Islet of Langerhans (tissue), 1 donor: ENCODE results near the gene RIMKLB.
"Not testable (repeated sequence)": the region's sequence is repeated elsewhere in the genome, so short reads cannot be mapped to it uniquely, and the experiment has no call there.

Experiments used
- FAIRE-seq: peaks from one replicate; lab custom pipeline; 2011; peaks lifted over from hg19 to GRCh38; lab: Jason Lieb, UNC

Gene RIMKLB

DNA sequence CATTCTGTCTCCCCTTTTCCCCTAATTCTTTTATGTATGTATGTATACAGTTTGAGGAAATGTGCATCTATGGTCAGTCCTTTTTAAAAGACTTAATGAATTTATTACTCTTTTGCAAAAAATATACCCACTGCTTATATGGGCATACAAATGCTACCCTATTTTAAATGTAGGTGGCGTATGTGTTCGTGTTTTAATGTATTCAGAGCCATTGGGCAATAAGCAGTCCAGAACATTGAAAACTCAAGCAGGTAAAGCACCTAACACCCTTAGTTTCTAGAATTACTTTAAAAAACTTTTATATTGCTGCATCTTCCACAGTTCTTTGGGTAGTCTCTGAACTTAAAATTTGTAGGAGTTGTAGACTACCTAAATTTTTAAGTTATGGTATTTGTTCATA, 82.1 kb downstream of the RIMKLB start:
- FAIRE-seq, result no peak

DNA sequence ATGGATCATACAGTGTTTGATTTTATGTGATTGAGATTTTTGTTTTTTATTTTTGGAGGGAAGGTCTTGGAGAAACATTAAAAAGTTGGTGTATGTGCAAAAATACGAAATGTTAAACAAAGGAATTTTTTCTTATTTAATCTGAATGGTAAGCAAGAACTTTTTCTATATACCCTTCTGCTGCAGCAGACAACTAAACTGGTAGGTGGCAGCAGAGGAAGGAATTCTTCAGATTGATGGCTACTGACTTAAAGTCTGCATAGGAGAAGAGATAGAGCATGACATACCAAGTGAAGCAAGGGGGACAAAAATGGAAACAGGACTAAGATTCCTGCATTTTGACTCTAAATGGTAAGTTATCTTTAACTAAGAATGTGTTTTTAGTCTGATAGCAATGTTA, 82.6 kb downstream of the RIMKLB start:
- no peak for FAIRE-seq

DNA sequence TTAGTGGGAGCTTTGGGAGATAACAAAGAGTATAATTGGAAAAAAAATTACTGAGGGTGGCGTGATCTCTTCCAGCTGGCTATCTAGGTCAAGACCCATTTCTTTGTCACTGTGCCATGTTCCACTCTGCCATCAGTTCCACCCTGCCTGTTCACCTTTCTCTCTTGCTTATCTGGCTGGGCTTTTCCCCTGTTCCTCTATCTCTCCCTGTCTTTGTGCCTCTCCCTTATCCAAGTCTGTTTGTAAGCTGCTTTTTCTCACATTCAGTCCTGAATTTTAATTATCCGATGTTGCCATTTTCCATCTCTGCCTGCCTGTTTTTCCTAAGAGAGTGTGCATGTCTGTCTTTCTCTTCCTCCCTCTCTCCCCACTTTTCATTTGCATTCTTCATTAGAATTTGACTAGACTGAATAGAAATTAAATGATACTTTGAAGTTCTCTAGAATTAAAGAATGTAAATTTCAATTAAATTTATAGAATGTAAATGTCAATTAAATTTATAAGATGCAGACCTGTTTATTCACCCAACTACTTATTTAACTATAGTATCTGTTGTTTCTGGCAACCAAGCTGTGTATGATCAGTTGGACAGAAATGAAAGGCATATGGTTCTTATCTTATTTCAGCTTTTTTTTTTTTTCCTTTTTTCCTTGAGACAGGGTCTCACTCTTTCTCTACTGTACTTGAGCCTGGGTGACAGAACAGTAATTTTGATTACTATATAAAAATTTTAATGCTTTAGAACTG, 83.8 kb downstream of the RIMKLB start:
- no peak for FAIRE-seq

DNA sequence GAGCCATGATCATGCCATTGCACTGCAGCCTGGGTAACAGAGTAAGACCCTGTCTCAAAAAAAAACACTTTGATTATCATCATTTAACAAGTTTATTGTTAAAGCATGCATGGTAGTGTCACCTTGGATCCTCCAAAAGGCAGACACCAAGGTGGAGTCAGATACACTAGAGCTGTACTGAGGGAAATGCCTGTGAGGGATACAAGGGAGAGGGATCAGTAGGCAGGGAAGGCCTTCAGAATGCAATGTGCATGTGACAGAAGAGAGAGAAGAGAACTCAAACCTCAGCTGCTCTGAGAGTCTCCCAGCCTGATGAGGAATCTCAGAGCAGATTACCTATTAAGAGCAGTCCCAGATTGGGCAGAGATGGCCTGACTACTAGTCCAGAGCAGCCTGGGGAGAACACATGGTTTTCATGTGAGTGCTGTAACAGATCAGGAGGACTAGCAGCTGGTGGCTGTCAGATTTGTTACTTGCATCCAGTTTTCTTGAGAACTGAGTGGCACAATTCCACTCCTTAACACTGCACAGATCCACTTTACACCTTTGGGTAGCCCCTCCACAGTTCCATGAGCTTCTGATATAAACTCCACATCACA, 86.6 kb downstream of the RIMKLB start:
- no peak for FAIRE-seq

DNA sequence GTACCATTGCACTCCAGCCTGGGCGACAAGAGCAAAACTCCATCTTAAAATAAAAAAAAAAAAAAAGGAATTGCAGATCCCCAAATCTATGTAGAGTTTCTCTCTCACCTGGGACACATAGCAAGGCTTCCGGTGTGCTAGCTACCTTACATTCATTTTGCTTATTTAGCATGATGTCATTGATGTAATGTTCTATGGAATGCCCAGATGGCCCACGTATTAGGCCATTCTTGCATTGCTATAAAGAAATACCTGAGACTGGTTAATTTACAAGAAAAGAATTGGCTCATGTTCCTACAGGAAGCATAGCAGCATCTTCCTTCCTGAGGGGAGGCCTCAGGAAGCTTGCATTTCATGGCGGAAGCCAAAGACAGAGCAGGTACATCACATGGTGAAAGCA, 87.7 kb downstream of the RIMKLB start:
- no peak for FAIRE-seq

DNA sequence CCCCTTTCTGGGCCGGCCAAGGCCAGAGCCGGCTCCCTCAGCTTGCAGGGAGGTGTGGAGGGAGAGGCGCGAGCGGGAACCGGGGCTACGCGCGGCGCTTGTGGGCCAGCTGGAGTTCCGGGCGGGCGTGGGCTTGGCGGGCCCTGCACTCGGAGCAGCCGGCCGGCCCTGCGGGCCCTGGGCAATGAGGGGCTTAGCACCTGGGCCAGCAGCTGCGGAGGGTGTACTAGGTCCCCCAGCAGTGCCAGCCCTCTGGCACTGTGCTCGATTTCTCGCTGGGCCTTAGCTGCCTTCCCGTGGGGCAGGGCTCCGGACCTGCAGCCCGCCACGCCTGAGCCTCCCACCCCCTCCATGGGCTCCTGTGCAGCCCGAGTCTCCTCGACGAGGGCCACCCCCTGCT, 89.4 kb downstream of the RIMKLB start:
- FAIRE-seq, result not testable (repeated sequence)

DNA sequence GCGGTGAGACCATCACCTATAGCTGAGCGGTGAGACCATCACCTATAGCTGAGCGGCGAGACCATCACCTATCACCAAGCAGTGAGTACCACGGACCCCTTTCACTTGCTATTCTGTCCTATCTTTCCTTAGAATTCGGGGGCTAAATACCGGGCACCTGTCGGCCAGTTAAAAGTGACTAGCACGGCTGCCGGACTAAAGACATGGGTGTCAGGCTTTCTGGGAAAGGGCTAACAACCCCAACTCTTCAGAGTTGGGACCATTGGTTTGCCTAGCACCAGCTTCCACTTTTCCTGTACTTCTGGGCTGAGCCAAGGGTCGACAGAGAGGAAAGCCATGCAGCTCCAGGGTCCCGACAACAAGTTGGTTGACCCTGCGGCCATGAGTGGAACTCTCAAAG, 90.9 kb downstream of the RIMKLB start:
- not testable (repeated sequence) for FAIRE-seq

DNA sequence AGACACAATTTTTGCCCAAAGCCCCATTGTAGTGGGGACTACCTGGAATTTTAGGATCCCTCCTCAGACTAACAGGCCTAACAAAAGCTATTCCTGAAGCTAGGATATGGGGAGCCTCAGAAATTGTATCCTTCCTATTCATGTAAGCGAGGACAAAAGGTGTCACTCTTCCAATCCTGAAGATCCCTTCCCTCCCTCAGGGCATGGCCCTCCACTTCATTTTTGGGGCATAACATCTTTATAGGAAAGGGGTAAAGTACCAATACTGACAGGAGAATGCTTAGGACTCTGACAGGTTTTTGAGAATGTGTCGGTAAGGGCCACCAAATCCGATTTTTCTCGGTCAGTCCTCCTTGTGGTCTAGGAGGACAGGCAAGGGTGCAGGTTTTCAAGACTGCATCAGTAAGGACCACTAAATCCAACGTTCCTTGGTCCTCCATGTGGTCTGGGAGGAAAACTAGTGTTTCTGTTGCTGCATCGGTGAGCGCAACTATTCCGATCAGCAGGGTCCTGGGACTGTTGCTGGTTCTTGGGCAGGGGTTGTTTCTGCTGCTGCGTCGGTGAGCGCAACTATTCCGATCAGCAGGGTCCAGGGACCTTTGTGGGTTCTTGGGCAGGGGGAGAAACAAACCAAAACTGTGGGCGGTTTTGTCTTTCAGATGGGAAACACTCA, 91.7 kb downstream of the RIMKLB start:
- FAIRE-seq, result not testable (repeated sequence)

DNA sequence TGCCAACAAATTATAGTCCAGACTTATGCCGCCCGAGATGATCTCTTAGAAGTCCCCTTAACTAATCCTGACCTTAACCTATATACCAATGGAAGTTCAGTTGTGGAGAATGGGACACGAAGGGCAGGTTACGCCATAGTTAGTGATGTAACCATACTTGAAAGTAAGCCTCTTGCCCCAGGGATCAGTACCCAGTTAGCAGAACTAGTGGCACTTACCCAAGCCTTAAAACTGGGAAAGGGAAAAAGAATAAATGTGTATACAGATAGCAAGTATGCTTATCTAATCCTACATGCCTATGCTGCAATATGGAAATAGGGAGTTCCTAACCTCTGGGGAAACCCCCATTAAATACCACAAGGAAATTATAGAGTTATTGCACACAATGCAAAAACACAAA, 95.4 kb downstream of the RIMKLB start:
- not testable (repeated sequence) for FAIRE-seq

DNA sequence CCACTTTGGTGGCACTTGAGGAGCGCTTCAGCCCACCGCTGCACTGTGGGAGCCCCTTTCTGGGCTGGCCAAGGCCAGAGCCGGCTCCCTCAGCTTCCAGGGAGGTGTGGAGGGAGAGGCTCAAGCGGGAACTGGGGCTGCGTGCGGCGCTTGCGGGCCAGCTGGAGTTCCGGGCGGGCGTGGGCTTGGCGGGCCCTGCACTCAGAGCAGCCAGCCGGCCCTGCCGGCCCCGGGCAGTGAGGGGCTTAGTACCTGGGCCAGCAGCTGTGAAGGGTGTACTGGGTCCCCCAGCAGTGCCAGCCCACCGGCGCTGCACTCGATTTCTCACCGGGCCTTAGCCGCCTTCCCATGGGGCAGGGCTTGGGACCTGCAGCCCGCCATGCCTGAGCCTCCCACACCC, 96.8 kb downstream of the RIMKLB start:
- FAIRE-seq, result not testable (repeated sequence)

DNA sequence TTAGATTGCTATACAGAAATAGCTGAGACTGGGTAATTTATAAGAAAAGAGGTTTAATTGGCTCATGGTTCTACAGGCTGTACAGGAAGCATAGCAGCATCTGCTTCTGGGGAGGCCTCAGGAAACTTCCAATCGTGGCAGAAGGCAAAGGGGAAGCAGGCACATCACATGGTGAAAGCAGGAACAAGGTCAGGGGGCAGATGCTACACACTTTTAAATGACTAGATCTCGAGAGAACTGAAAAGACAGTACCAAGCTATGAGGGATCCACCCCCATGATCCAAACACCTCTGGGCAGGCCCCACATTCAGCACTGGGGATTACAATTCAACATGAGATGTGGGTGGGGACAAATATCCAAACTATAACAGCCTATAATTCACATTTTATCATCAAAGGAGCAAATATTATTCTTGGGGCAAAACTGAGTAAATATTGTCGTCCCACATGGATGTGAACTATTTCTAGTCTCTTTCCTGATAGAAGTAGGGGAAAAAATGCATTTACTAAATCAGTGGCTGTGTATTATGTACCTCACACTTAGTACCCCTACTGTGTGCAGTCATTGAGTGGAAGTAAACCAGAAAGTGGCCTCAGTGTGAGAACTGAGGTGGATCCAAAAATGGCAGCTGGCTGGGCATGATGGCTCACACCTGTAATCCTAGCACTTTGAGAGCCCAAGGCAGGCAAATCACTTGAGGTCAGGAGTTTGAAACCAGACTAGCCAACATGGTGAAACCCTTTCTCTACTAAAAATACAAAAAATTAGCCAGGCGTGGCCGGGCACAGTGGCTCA, 99.2 kb downstream of the RIMKLB start:
- no peak for FAIRE-seq

DNA sequence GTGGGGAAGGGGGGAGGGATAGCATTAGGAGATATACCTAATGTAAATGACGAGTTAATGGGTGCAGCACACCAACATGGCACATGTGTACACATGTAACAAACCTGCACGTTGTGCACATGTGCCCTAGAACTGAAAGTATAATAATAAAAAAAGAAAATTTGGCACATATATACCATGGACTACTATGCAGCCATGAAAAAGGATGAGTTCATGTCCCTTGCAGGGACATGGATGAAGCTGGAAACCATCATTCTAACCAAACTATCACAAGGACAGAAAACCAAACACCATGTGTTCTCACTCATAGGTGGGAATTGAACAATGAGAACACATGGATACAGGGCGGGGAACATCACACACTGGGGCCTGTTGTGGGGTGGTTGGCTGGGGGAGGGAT, 103.4 kb downstream of the RIMKLB start:
- FAIRE-seq, result not testable (repeated sequence)

DNA sequence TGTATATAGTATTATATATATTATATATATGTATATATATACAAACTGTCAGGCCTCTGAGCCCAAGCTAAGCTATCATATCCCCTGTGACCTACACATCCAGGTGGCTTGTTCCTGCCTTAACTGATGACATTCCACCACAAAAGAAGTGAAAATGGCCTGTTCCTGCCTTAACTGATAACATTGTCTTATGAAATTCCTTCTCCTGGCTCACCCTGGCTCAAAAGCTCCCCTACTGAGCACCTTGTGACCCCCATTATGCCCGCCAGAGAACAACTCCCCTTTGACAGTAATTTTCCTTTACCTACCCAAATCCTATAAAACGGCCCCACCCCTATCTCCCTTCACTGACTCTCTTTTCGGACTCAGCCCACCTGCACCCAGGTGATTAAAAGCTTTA, 107.0 kb downstream of the RIMKLB start:
- FAIRE-seq, result not testable (repeated sequence)

DNA sequence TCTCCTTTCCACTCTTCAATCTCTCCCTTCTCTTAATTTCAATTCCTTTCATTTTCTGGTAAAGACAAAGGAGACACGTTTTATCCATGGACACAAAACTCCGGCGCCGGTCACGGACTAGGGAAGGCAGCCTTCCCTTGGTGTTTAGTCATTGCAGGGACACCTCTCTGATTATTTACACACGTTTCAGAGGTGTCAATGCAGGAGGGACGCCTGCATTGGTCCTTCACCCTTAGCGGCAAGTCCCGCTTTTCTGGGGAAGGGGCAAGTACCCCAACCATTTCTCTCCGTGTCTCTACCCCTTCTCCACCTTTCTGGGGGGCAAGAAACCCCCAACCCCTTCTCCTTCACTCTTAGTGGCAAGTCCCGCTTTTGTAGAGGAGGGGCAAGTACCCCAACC, 107.7 kb downstream of the RIMKLB start:
- FAIRE-seq, result not testable (repeated sequence)

DNA sequence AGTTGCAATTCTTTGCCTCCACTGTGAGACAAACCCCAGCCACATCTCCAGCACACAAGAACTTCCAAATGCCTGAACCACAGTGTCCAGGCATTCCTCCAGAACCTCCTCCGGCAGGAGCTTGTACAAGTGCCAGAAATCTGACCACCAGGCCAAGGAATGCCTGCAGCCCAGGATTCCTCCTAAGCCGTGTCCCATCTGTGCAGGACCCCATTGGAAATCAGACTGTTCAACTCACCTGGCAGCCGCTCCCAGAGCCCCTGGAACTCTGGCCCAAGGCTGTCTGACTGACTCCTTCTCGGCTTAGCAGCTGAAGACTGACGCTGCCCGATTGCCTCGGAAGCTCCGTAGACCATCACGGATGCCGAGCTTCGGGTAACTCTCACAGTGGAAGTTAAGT, 109.3 kb downstream of the RIMKLB start:
- FAIRE-seq, result not testable (repeated sequence)

DNA sequence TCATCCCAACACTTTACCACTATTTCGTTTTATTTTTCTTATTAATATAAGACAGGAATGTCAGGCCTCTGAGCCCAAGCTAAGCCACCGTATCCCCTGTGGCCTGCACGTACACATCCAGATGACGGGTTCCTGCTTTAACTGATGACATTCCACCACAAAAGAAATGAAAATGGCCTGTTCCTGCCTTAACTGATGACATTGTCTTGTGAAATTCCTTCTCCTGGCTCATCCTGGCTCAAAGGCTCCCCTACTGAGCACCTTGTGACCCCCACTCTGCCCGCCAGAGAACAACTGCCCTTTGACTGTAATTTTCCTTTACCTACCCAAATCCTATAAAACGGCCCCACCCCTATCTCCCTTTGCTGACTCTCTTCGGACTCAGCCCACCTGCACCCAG, 112.3 kb downstream of the RIMKLB start:
- FAIRE-seq, result not testable (repeated sequence)

DNA sequence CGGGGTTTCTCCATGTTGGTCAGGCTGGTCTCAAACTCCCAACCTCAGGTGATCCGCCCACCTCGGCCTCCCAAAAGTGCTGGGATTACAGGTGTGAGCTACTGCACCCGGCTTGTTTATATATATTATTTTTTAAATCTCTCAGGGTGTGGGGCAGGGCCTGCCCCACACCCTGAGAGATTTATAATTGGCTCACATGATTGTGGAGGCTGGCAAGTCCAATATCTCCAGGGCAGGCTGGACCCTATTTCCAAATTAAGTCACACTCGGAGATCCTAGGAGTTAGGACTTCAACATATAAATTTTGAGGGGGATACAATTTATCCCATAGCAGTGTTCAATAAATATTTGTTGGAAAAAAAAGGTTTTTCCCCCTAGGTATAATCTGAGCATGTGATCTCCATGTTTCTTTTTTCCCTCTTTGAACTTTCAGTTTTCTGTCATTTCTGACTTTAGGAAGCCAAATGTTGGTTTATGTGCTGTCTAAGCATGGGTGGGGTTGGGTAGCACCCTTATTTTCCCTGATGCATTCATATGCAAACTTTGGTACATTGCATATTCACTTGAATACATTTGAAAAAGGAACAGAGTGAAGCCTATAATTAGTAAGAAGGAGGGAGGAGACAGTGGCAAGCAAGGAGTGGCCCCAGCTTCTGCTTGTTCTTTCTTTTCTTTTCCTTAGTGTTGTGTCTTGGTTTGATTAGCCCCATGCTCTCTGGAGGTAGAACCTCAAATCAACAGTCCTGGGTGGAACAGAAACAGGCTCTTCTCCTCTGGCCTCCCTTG, 116.0 kb downstream of the RIMKLB start:
- no peak for FAIRE-seq

DNA sequence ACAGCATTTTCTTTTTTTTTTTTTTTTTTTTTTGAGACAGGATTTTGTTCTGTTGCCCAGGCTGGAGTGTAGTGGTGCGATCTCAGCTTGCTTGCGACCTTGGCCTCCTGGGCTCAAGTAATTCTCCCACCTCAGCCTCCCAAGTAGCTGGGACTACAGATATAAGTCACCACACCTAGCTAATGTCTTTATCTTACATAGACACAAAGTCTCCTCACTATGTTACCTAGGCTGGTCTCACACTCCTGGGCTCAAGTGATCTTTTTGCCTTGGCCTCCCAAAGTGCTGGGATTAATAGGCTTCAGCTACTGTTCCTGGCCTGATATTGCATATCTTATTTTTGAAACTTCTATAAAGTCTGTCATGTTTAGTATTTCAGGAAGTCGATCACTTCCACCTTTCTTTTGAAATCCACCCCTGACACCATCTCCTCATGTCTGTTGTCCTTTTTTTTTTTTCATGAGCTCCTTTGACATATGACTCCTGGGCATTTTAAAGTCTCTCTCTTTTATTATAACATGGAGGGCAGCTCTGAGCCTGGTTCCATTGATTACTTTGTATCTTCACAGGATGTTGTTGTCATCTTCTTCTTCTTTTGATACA, 118.8 kb downstream of the RIMKLB start:
- FAIRE-seq, result no peak

DNA sequence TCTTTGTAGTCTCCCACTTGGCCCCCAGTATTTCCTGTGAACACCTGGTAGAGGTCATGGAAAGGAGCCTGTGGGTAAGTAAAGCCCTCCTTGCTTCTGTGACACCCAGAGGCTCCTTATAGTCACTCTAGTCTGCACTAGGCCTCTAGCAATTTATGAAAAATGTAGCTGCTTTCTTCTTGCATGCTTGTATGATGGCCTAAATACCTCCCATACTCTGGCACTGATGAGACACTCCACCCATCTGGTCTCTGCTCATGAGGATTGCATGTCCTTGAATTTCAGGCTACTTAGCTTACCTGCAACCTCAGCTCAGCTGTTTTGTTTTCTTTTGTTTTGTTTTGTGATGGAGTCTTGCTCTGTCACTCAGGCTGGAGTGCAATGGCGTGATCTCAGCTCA, 120.1 kb downstream of the RIMKLB start:
- FAIRE-seq, result no peak

DNA sequence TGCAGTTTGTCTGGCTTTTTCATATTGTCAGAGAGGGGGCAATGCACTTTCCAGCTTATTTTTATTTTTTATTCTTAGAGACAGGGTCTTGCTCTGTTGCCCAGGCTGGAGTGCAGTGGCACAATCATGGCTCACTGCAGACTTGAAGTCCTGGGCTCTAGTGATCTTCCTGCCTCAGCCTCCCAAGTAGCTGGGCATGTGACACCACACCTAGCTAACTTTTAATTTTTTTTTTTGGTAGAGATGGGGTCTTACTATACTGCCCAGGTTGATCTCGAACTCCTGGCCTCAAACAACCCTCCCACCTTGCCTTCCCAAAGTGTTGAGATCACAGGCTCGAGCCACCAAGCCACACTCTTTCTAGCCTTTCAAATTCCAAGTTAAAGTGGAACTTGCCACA, 120.7 kb downstream of the RIMKLB start:
- FAIRE-seq, result no peak

DNA sequence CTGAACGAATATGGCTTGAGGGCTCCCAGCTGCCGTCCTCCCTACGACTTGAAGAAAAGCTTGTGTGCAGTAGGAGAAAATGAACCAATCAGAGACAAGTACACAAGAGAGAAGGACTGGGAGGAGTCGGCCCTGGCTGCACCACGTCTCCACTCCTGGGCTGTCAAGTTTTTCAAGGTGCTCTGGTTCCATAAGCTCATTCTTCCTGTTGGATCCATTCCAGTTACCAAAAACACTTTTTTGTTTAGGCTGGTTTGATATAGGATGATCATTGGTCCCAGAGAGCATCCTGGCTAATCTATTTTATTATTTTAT, 121.8 kb downstream of the RIMKLB start:
- FAIRE-seq, result no peak
